Ishikawa (cell line): ENCODE data around the gene KPTN.

Experiments
- EP300 ChIP-seq: IDR thresholded peaks from 2 replicates; pipeline ENCODE4 v1.6.1; 2012; ENCODE audit warnings: borderline replicate concordance
- FOXM1 ChIP-seq: IDR thresholded peaks from 2 replicates; pipeline ENCODE4 v1.6.1; 2012; ENCODE audit warnings: low read depth, borderline replicate concordance
- NFIC ChIP-seq: IDR thresholded peaks from 2 replicates; pipeline ENCODE4 v1.6.1; 2012
- TAF1 ChIP-seq: IDR thresholded peaks from 2 replicates; pipeline ENCODE4 v1.6.1; 2012; ENCODE audit warnings: low read depth, mild to moderate bottlenecking
- TEAD4 ChIP-seq: IDR thresholded peaks from 2 replicates; pipeline ENCODE4 v1.6.1; 2012
- YY1 ChIP-seq: IDR thresholded peaks from 2 replicates; pipeline ENCODE4 v1.6.1; 2012; ENCODE audit warnings: low read depth
- ZBTB7A ChIP-seq: IDR thresholded peaks from 2 replicates; pipeline ENCODE4 v1.6.1; 2012; ENCODE audit warnings: low read depth
- TF ChIP-seq, protein P1 (sequence below): IDR thresholded peaks from 2 replicates; pipeline ENCODE4 v1.6.1; 2012
- TF ChIP-seq, protein P2 (sequence below): IDR thresholded peaks from 2 replicates; pipeline ENCODE4 v1.6.1; 2012; ENCODE audit warnings: low read depth, mild to moderate bottlenecking
- TF ChIP-seq, protein P3 (sequence below): IDR thresholded peaks from 2 replicates; pipeline ENCODE4 v1.6.1; 2012

DNA sequence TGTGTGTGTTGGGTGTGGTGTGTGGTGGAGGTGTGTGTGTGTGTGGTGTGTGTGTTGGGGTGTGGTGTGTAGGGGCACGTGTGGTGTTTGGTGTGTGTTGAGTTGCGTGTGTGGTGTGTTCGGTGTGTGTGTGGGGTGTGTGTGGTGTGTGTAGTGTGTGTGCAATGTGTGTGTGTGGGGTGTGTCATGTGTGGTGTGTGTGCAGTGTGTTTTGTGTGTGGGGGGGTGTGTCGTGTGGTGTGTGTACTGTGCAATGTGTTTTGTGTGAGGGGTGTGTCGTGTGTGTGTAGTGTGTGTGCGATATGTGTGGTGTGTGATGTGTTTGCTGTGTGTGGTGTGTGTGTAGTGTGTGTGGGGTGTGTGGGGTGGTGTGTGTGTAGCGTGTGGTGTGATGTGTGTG is 6.0 kb upstream of the KPTN start:
- TF ChIP-seq, protein P1, sequence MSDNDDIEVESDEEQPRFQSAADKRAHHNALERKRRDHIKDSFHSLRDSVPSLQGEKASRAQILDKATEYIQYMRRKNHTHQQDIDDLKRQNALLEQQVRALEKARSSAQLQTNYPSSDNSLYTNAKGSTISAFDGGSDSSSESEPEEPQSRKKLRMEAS: no peak
- no peak for TF ChIP-seq YY1
- TF ChIP-seq, protein P2, sequence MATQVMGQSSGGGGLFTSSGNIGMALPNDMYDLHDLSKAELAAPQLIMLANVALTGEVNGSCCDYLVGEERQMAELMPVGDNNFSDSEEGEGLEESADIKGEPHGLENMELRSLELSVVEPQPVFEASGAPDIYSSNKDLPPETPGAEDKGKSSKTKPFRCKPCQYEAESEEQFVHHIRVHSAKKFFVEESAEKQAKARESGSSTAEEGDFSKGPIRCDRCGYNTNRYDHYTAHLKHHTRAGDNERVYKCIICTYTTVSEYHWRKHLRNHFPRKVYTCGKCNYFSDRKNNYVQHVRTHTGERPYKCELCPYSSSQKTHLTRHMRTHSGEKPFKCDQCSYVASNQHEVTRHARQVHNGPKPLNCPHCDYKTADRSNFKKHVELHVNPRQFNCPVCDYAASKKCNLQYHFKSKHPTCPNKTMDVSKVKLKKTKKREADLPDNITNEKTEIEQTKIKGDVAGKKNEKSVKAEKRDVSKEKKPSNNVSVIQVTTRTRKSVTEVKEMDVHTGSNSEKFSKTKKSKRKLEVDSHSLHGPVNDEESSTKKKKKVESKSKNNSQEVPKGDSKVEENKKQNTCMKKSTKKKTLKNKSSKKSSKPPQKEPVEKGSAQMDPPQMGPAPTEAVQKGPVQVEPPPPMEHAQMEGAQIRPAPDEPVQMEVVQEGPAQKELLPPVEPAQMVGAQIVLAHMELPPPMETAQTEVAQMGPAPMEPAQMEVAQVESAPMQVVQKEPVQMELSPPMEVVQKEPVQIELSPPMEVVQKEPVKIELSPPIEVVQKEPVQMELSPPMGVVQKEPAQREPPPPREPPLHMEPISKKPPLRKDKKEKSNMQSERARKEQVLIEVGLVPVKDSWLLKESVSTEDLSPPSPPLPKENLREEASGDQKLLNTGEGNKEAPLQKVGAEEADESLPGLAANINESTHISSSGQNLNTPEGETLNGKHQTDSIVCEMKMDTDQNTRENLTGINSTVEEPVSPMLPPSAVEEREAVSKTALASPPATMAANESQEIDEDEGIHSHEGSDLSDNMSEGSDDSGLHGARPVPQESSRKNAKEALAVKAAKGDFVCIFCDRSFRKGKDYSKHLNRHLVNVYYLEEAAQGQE: no peak
- no peak for TF ChIP-seq TEAD4
- TF ChIP-seq, protein P3, sequence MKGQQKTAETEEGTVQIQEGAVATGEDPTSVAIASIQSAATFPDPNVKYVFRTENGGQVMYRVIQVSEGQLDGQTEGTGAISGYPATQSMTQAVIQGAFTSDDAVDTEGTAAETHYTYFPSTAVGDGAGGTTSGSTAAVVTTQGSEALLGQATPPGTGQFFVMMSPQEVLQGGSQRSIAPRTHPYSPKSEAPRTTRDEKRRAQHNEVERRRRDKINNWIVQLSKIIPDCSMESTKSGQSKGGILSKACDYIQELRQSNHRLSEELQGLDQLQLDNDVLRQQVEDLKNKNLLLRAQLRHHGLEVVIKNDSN: no peak
- no peak for TF ChIP-seq TAF1
- no peak for TF ChIP-seq NFIC
- no peak for TF ChIP-seq FOXM1
- no peak for TF ChIP-seq ZBTB7A
- no peak for TF ChIP-seq EP300
